Liver (tissue), 9 donors: ENCODE data around the gene IGLON5. TPM values are rescaled to one million over a fixed set of nuclear protein-coding genes. Genes with fewer than 3 reads are reported as not detected.

Source experiments
- DNase-seq: peaks from one replicate; pipeline ENCODE4 v3.0.0-alpha.2; 2017; ENCODE audit warnings: low spot score
- H3K27ac ChIP-seq, 2 donors: one replicate each; pipeline ENCODE4 v1.7.0; 2013; ENCODE audit warnings: inconsistent platforms in 2 of 2, low read length in 2 of 2, control low read depth in 1 of 2, low read depth in 1 of 2, mild to moderate bottlenecking in 1 of 2
- H3K27me3 ChIP-seq, 4 donors: one replicate each; pipeline versions ENCODE4 v1.6.1 to v1.7.0; 2013; ENCODE audit warnings: low read length in 3 of 4, inconsistent platforms in 1 of 4, mild to moderate bottlenecking in 1 of 4, moderate library complexity in 1 of 4; ENCODE audit not compliant: control insufficient read depth in 4 of 4, insufficient read depth in 4 of 4
- H3K36me3 ChIP-seq, 4 donors: one replicate each; pipeline versions ENCODE4 v1.6.1 to v1.7.0; 2013; ENCODE audit warnings: low read length in 3 of 4, mild to moderate bottlenecking in 3 of 4, low read depth in 1 of 4, moderate library complexity in 1 of 4; ENCODE audit not compliant: control insufficient read depth in 4 of 4, insufficient read depth in 3 of 4
- H3K4me1 ChIP-seq, 4 donors: one replicate each; pipeline versions ENCODE4 v1.6.1 to v1.7.0; 2013; ENCODE audit warnings: low read length in 3 of 4, mild to moderate bottlenecking in 3 of 4, moderate library complexity in 1 of 4; ENCODE audit not compliant: control insufficient read depth in 4 of 4, insufficient read depth in 4 of 4
- H3K4me3 ChIP-seq, 3 donors: one replicate each; pipeline versions ENCODE4 v1.6.1 to v1.7.0; 2013; ENCODE audit warnings: low read length in 3 of 3, control low read depth in 1 of 3, low read depth in 1 of 3, mild to moderate bottlenecking in 1 of 3
- H3K9ac ChIP-seq, 2 donors: one replicate each; pipeline ENCODE4 v1.7.0; 2013; ENCODE audit warnings: low read length in 2 of 2, mild to moderate bottlenecking in 2 of 2, moderate library complexity in 2 of 2, control low read depth in 1 of 2, low read depth in 1 of 2
- H3K9me3 ChIP-seq, 4 donors: one replicate each; pipeline versions ENCODE4 v1.6.1 to v1.7.0; 2013; ENCODE audit warnings: low read length in 3 of 4; ENCODE audit not compliant: control insufficient read depth in 4 of 4
- ATF3 ChIP-seq: IDR thresholded peaks from 2 replicates; pipeline ENCODE4 v1.6.1; 2016; ENCODE audit warnings: antibody characterized with exemption
- CTCF ChIP-seq: fragments of 150-350 bp; IDR thresholded peaks from 2 replicates; pipeline ENCODE4 v1.5.1; 2017; ENCODE audit warnings: improper control_type of control experiment, low read depth, low read length; ENCODE audit not compliant: missing input control
- EGR1 ChIP-seq, 2 donors: IDR thresholded peaks; 2 replicates each; pipeline ENCODE4 v1.6.1; 2016 to 2018; ENCODE audit warnings: antibody characterized with exemption in 2 of 2, low read depth in 2 of 2
- FOXA1 ChIP-seq: IDR thresholded peaks from 2 replicates; pipeline ENCODE4 v1.6.1; 2016; ENCODE audit warnings: antibody characterized with exemption
- FOXA2 ChIP-seq: IDR thresholded peaks from 2 replicates; pipeline ENCODE4 v1.6.1; 2016; ENCODE audit warnings: antibody characterized with exemption
- GABPA ChIP-seq, 2 donors: IDR thresholded peaks in 1 of 2; conservative IDR thresholded peaks in 1 of 2; 2 replicates each; pipeline ENCODE4 v1.6.1; 2016; ENCODE audit warnings: antibody characterized with exemption in 2 of 2, mild to moderate bottlenecking in 1 of 2, moderate library complexity in 1 of 2
- HNF4A ChIP-seq, 2 donors: conservative IDR thresholded peaks; 2 replicates each; pipeline ENCODE4 v1.6.1; 2016; ENCODE audit warnings: antibody characterized with exemption in 2 of 2, mild to moderate bottlenecking in 2 of 2
- HNF4G ChIP-seq: IDR thresholded peaks from 2 replicates; pipeline ENCODE4 v1.6.1; 2016; ENCODE audit warnings: antibody characterized with exemption
- JUND ChIP-seq, 2 donors: IDR thresholded peaks; 2 replicates each; pipeline ENCODE4 v1.6.1; 2016; ENCODE audit warnings: antibody characterized with exemption in 2 of 2
- MAX ChIP-seq: IDR thresholded peaks from 2 replicates; pipeline ENCODE4 v1.6.1; 2016; ENCODE audit warnings: antibody characterized with exemption
- NR2F2 ChIP-seq: IDR thresholded peaks from 2 replicates; pipeline ENCODE4 v1.6.1; 2016; ENCODE audit warnings: antibody characterized with exemption
- RAD21 ChIP-seq, 2 donors: IDR thresholded peaks; 2 replicates each; pipeline ENCODE4 v1.6.1; 2016; ENCODE audit warnings: antibody characterized with exemption in 2 of 2, mild to moderate bottlenecking in 2 of 2
- REST ChIP-seq: IDR thresholded peaks from 2 replicates; pipeline ENCODE4 v1.6.1; 2016; ENCODE audit warnings: antibody characterized with exemption, mild to moderate bottlenecking
- RXRA ChIP-seq, 2 donors: IDR thresholded peaks; 2 replicates each; pipeline ENCODE4 v1.6.1; 2017 to 2018; ENCODE audit warnings: antibody characterized with exemption in 2 of 2, mild to moderate bottlenecking in 1 of 2
- SP1 ChIP-seq: IDR thresholded peaks from 2 replicates; pipeline ENCODE4 v1.6.1; 2018; ENCODE audit warnings: antibody characterized with exemption, mild to moderate bottlenecking
- TAF1 ChIP-seq: conservative IDR thresholded peaks from 2 replicates; pipeline ENCODE4 v1.6.1; 2016; ENCODE audit warnings: antibody characterized with exemption, mild to moderate bottlenecking
- YY1 ChIP-seq: IDR thresholded peaks from 2 replicates; pipeline ENCODE4 v1.6.1; 2016; ENCODE audit warnings: antibody characterized with exemption, mild to moderate bottlenecking
- ZBTB33 ChIP-seq: IDR thresholded peaks from 2 replicates; pipeline ENCODE4 v1.6.1; 2016; ENCODE audit warnings: antibody characterized with exemption
- WGBS: extraction: QIAGEN DNeasy Blood & Tissue Kit; methylation state at CpG from one replicate; pipeline ENCODE4 v1.1.7; 2013; 5-methylcytosine and 5-hydroxymethylcytosine counted together
- polyA plus RNA-seq, 2 donors: library from polyadenylated mRNA; stranded (reverse) in 1 of 2; unstranded in 1 of 2; fragments of 200-250 nt in 1 of 2; fragments of >200 nt in 1 of 2; fragmentation: Nextera tagmentation in 1 of 2; extraction: Ambion mirVana in 1 of 2; gene quantifications; one replicate each; pipeline versions ENCODE4 v1.2.1 to v1.2.3, GENCODE V29; 2013 to 2015
- total RNA-seq, 2 donors: library from RNA; depleted of rRNA; stranded (reverse); fragments of >200 nt; gene quantifications; one replicate each; pipeline ENCODE4 v1.2.3, GENCODE V29; 2014
- donor health status: healthy.
- donor health status: healthy.
- donor health status: healthy.
- donor health status: healthy.
- donor health status: healthy.

IGLON5 gene
- total and polyA plus RNA-seq, 4 donors: 0.25 to 0.46 (median 0.25) TPM; not detected in 1

- DNase-seq: peak; percentile 47
- under 1% methylated on average over 15 of the region's 15 CpGs for WGBS
- H3K36me3 ChIP-seq: no peaks in the 10 kb centered on the region
- peak overlapping the region; percentile 86 to 98 for H3K9ac ChIP-seq
- TF ChIP-seq FOXA1: no peak
- no peak for TF ChIP-seq SP1
- TF ChIP-seq MAX: no peak
- TF ChIP-seq ZBTB33: no peak
- TF ChIP-seq TAF1: no peak
- TF ChIP-seq FOXA2: no peak
- no peak for TF ChIP-seq JUND (IDR thresholded peaks at IDR 0.05)
- TF ChIP-seq NR2F2: peak; percentile 9
- peak overlapping the region; percentile 70 to 82 (median 71) for H3K4me3 ChIP-seq
- peak overlapping the region; percentile 98 to 99 for H3K27ac ChIP-seq
- no peaks in the 10 kb centered on the region for H3K9me3 ChIP-seq
- peaks cover 2 to 45% (median 29%) of the 10 kb centered on the region in 4 donors for H3K4me1 ChIP-seq
- H3K27me3 ChIP-seq: no peaks in the 10 kb centered on the region
These were observed 55.8 kb downstream of the IGLON5 start for GRCh38 chr19:51367255-51367564.

- Histone ChIP-seq H3K4me3 (peak overlapping the region; percentile 71 to 82 (median 78)), H3K27ac (peak overlapping the region; percentile 98 to 99), H3K4me1 (peaks cover 0 to 39% (median 24%) of the 10 kb centered on the region in 4 donors), H3K9ac (peak overlapping the region; percentile 86 to 98), H3K36me3 (no peaks in the 10 kb centered on the region), H3K9me3 (no peaks in the 10 kb centered on the region), H3K27me3 (no peaks in the 10 kb centered on the region)
- TF ChIP-seq HNF4A (conservative IDR thresholded peaks at IDR 0.05): peak in 1 of 2 donors; percentile 42
- peak; percentile 88 for TF ChIP-seq REST
- TF ChIP-seq CTCF: peak; percentile 1
- no peak for TF ChIP-seq FOXA2
- TF ChIP-seq RXRA (IDR thresholded peaks at IDR 0.05): peak; percentile 37 to 63
- TF ChIP-seq TAF1: peak; percentile 25
- peak in 1 of 2 donors; percentile 31 for TF ChIP-seq JUND (IDR thresholded peaks at IDR 0.05)
- TF ChIP-seq MAX: peak; percentile 78
- peak; percentile 3 for TF ChIP-seq NR2F2
- no peak for TF ChIP-seq FOXA1
- TF ChIP-seq GABPA (IDR thresholded peaks at IDR 0.05 in 1 of 2, conservative IDR thresholded peaks at IDR 0.05 in 1 of 2): peak in 1 of 2 donors; percentile 57
- no peak for TF ChIP-seq ZBTB33
- no peak for TF ChIP-seq HNF4G
- TF ChIP-seq ATF3: no peak
- peak; percentile 33 to 40 for TF ChIP-seq EGR1 (IDR thresholded peaks at IDR 0.05; ENCODE audit: low read depth in 2 of 2)
- TF ChIP-seq RAD21 (IDR thresholded peaks at IDR 0.05): peak; percentile 52 to 56
- TF ChIP-seq YY1: peak; percentile 59
- peak; percentile 91 for TF ChIP-seq SP1
- peak; percentile 99 for DNase-seq
- WGBS: 3% methylated on average over 64 of the region's 64 CpGs
These were observed 56.3 kb downstream of the IGLON5 start for GRCh38 chr19:51367565-51368365.
